ENCODE measurements around the gene KDM2B.
"Not testable (repeated sequence)": the region's sequence is repeated elsewhere in the genome, so short reads cannot be mapped to it uniquely, and the experiment has no call there.

KDM2B gene

DNA sequence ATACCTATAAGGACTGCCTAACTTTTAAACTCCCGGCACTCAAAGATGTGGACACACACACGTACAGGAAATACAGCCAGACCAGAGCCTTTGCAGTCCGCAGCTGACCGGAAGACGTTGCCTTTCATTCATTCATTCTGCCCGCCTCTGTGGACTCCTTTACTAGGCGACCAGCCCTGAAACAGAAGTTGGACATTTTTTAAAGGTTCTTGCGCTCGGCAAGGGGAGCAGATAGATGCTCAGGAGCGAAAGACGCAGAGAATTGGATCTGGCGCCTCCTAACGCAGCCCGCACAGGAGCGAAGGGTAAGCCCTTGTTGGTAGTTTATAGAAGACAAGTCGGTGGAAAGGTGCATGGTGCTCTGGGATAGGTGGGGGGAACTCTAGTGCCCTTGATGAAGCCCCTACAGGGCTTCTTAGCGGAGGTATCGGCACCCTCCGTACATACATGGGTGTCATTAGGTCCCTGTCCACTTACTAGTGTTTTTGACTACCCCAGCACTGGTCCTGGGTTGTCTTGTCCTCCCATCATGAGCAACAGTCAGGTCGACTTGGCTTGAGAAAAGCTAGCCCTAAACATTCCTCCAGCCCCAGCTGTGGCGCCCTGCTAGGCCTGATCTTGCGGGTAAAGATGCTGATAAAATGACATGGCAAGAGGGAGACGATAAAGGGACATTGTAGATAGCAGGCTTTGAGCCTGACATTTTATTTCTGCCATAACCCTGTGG, at the start of gene KDM2B:
KDM2B (minus strand) TSS at position 65 of the 727 bp plus-strand sequence. CDS start 112 bp downstream, outside the sequence.
- DNase-seq, result no peak

GRCh38 chr12:121628536-121628935, 47.7 kb upstream of the KDM2B start:
- no peak for DNase-seq

- DNase-seq, result no peak
These were observed 47.2 kb upstream of the KDM2B start for GRCh38 chr12:121628037-121628436.

- peak; percentile 26 for DNase-seq
These were observed 46.2 kb upstream of the KDM2B start for GRCh38 chr12:121626853-121627640.

DNA sequence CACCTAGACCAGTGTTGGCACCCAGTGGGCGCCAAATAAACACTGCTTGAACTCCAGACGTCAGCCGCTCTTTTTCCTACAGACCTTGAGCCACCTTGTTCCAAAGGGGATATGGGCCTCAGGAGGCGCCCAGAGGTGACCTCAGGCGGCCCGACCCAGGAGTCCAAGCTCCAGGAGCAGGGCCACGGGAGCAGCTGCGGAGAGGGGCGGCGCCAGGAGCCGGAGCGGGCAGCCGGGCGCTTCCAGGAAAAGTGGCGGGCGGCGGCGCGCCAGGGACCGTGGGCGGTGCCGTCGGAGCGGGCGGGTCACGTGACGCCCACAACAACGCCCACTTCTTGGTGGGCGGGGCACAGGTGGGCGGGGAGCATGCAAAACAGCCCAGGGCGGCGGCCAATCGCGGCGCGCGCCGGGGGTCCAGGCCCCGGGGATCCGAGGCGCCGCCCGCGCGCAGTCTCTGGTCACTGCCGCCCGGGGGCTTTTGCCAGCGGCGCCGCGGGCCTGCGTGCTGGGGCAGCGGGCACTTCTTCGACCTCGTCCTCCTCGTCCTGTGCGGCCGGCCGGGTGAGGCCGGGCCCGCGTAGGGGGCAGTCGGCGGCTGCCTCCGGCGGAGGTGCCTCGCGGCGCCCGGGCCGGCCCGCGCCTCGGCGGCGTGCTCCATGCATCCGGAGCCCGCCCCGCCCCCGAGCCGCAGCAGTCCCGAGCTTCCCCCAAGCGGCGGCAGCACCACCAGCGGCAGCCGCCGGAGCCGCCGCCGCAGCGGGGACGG, 45.4 kb upstream of the KDM2B start, which contains the start of gene ORAI1:
ORAI1 (plus strand) TSS at position 444 of the 766 bp plus-strand sequence.
- DNase-seq, result peak; percentile 91

GRCh38 chr12:121620333-121620891, 39.6 kb upstream of the KDM2B start:
- DNase-seq, result no peak

DNA sequence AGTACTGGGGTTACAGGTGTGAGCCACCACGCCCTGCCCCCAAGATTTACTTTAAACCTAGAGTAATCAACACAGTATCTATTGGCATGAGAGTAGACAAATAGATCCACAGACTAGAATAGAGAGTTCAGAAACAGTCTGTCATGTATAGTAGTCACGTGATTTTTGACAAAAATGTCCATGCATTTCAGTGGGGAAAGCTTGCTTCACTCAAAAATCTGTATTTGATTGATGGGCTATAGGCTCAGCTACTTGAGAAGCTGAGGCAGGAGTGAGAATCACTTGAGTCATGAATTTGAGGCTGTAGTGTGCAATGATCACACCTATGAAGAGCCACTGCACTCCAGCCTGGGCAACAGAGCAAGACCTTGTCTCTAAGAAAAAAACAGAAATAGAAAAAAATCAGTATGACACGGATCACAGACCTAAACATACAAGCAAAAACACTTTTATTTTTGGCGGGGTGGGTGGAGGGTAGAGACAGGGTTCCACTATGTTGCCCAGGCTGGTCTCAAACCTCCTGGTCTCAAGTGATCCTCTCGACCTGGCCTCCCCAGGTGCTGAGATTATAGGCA, 37.9 kb upstream of the KDM2B start:
- DNase-seq, result no peak

GRCh38 chr12:121614872-121615467, 34.1 kb upstream of the KDM2B start:
- no peak for DNase-seq

DNA sequence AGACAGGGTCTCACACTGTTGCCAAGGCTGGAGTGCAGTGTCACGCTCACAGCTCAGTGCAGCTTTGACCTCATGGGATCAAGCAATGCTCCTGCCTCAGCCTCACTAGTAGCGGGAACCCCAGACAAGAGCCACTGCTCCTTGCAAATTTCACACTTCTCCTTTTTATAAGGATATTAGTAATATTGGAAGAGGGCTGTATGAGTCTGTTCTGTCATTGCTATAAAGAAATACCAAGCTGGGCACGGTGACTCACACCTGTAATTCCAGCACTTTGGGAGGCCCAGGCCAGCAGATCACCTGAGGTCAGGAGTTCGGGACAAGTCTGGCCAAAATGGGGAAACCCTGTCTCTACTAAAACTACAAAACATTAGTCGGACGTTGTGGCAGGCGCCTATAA, 32.6 kb upstream of the KDM2B start:
- DNase-seq, result no peak

GRCh38 chr12:121611306-121611705, 30.5 kb upstream of the KDM2B start:
- no peak for DNase-seq

DNA sequence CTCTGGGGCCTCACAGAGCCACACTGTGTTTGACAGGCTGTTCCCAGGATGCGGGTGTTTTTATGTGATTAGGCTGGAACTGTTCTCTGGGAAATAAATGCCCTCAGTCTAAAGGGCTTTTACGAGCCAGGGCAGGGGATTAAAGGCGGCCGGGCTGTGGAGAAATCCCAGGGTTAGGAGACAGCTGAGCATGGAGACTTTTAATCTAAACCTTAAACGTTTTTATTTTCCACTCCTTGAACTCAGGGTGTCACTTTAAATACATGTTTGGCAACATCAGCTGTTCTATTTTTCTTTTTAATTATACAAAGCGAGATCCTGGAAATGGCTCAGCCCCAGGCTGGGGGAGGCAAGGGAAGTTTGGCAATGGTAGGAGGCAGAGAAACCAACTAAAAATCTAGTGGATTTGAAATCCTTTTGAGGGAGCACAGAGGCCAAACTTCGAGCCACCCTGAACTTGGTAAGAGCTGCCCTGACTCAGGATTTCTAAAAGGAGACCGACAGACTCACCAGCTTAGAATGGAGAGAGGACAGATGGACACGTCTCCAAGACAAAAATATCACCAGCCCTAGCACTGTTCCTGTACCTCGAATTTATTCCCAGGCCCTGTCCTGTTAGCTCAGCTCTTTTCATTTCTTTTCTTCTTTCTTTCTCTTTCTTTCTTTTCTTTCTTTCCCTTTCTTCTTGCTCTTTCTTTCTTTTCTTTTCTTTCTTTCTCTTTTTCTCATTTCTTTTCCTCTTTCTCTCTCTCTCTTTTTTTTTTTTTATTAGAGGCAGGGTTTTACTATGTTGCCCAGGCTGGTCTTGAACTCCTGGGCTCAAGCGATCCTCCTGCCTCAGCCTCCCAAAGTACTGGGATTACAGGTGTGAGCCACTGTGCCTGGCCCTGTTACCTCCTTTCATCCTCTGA, 29.7 kb upstream of the KDM2B start:
- DNase-seq, result no peak

GRCh38 chr12:121608301-121608700, 27.5 kb upstream of the KDM2B start:
- no peak for DNase-seq

DNA sequence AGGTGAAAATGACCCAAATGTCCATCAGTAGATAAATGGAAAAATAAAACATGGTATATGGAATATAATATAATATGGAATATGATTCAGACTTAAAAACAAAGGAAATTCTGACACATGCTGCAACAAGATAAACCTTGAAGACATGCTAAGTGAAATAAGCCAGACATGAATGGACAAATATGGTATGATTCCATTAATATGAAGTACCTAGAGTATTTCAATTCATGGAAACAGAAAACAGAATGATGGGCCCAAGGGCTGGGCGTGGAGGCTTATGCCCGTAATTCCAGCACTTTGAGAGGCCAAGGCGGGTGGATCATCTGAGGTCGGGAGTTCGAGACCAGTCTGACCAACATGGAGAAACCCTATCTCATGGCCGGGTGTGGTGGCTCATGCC, 22.8 kb upstream of the KDM2B start:
- no peak for DNase-seq

GRCh38 chr12:121602766-121603165, 21.9 kb upstream of the KDM2B start:
- DNase-seq, result no peak

- no peak for DNase-seq
These were observed 20.0 kb upstream of the KDM2B start for GRCh38 chr12:121600702-121601336.

DNA sequence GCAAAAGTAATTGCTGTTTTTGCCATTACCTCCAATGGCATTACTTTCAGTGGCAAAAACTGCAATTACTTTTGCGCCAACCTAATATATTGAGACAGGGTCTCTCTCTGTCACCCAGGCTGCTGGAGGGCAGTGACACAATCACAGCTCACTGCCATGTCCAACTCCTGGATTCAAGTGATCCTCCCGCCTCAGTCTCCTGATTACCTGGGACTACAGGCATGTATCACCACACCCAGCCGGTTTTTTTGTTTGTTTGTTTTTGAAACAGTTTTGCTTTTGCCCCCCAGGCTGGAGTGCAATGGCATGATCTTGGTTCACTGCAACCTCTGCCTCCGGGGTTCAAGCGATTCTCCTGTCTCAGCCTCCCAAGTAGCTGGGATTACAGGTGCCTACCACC, 15.7 kb upstream of the KDM2B start:
- no peak for DNase-seq

GRCh38 chr12:121595520-121595919, 14.7 kb upstream of the KDM2B start:
- DNase-seq, result no peak

DNA sequence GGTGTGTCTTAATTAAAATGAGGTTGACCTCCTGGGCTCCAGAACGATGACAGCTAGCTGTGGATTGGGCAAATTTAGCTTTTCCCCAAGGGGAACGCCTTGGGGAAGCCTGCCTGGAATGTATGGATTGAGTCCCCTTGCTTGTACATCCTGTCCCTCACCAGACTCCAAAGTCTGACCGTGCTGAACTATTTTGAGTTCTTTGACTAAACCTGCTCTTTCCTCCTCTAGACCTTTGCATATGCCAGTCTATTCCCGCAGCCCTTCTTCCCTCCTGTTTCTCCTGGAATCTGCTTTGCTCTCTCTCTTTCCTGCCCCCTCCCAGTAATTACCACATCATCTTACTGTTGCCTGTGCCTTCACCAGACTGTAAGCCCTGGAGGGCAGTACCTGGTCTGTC, 11.5 kb upstream of the KDM2B start:
- DNase-seq, result no peak

DNA sequence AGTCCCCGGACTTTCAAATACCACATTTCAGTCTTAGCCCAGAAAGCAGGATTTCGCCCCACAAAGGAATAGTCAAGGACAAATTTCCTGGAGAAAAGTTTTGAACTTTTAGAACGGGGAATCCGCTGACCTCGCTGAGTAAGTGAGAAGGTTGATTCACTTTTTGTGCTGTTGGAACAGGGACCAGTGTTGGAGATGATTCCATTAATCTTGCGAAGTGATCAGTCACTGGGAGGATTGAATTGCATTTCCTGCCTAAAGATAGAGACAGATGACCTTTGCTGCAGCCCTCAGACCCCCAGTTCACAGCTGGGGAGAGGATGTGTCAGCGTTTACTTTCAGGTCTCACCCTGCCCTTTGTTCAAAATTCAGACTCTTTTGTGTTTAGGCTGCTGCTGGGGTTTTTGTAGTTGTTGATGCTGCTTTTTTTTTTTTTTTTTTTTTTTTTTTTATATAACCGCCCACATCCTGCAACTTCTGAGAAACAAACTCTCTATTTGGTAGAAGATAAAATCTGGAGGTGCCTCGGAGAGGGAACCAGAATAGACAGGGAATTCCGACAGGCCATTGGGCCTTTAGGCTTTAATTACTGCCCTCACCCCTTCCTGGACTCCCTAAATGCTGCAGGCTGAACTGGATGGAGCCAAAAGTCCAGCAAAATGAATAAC, 9.8 kb upstream of the KDM2B start:
- no peak for DNase-seq

GRCh38 chr12:121584885-121585284, 4.1 kb upstream of the KDM2B start:
- DNase-seq, result not testable (repeated sequence)
